Kasumi-1 (cell line): ENCODE results near the gene PPRC1.
A peak's percentile ranks its signal among the peaks of the same experiment; 100 is the strongest.

Source experiments
- DNase-seq, 2 experiments: peaks; one replicate each; lab custom pipeline; 2025; lab: John Stamatoyannopoulos, UW

The PPRC1 gene

GRCh38 chr10:102146971-102147428 is 14.2 kb downstream of the PPRC1 start:
- DNase-seq: no peak

GRCh38 chr10:102147561-102147960 is 14.7 kb downstream of the PPRC1 start:
- no peak for DNase-seq

GRCh38 chr10:102148275-102148674 is 15.4 kb downstream of the PPRC1 start:
- DNase-seq: no peak

GRCh38 chr10:102150970-102151773 is 18.3 kb downstream of the PPRC1 start:
- DNase-seq: no peak

GRCh38 chr10:102151774-102152544 is 19.1 kb downstream of the PPRC1 start, which contains the start of gene NOLC1:
Gene NOLC1, plus strand, starts transcription at chr10:102152389. Its CDS starts 22 bp downstream, at chr10:102152411.
- DNase-seq: peak; percentile 99

- DNase-seq: peak; percentile 35 to 38
Observed at GRCh38 chr10:102152545-102152890, 19.7 kb downstream of the PPRC1 start.

- DNase-seq: no peak
Observed at GRCh38 chr10:102153093-102153620, 20.3 kb downstream of the PPRC1 start.

- no peak for DNase-seq
Observed at GRCh38 chr10:102154466-102155116, 21.8 kb downstream of the PPRC1 start.

- no peak for DNase-seq
Observed at GRCh38 chr10:102157224-102157623, 24.4 kb downstream of the PPRC1 start.

- no peak for DNase-seq
Observed at GRCh38 chr10:102159051-102159597, 26.3 kb downstream of the PPRC1 start.

- DNase-seq: no peak
Observed at GRCh38 chr10:102159831-102160230, 27.0 kb downstream of the PPRC1 start.

GRCh38 chr10:102163342-102163989 is 30.6 kb downstream of the PPRC1 start:
- DNase-seq: no peak

GRCh38 chr10:102167861-102168260 is 35.0 kb downstream of the PPRC1 start:
- no peak for DNase-seq

GRCh38 chr10:102170602-102171001 is 37.8 kb downstream of the PPRC1 start:
- no peak for DNase-seq

GRCh38 chr10:102172288-102172687 is 39.4 kb downstream of the PPRC1 start:
- DNase-seq: no peak

GRCh38 chr10:102175415-102175814 is 42.6 kb downstream of the PPRC1 start:
- no peak for DNase-seq

- DNase-seq: no peak
Observed at GRCh38 chr10:102184606-102185005, 51.8 kb downstream of the PPRC1 start.

GRCh38 chr10:102185272-102185671 is 52.4 kb downstream of the PPRC1 start:
- DNase-seq: no peak

GRCh38 chr10:102185811-102186527 is 53.1 kb downstream of the PPRC1 start:
- no peak for DNase-seq

GRCh38 chr10:102188298-102188940 is 55.6 kb downstream of the PPRC1 start:
- DNase-seq: no peak
